Hepatocyte (in vitro differentiated cells): Measurements from ENCODE around the gene CCL28. TPM values are rescaled to one million over a fixed set of nuclear protein-coding genes. Genes with fewer than 3 reads are reported as not detected.

Experiments used
- DNase-seq: peaks from one replicate; pipeline ENCODE4 v3.0.0-alpha.2; 2016; ENCODE audit warnings: low spot score
- H2AFZ ChIP-seq: fragments of 200-600 bp; sonication (generic); 2 replicates; pipeline ENCODE4 v1.6.0; 2016; ENCODE audit warnings: antibody characterized with exemption, mild to moderate bottlenecking
- H3K27ac ChIP-seq: fragments of 200-600 bp; sonication (generic); 2 replicates; pipeline ENCODE4 v1.5.1; 2016; ENCODE audit warnings: mild to moderate bottlenecking
- H3K27me3 ChIP-seq: fragments of 200-600 bp; sonication (generic); 2 replicates; pipeline ENCODE4 v1.6.1; 2016
- H3K36me3 ChIP-seq: fragments of 200-600 bp; sonication (generic); replicated peaks from 2 replicates; pipeline ENCODE4 v1.5.1; 2016; ENCODE audit warnings: low read depth; ENCODE audit not compliant: insufficient read depth
- H3K4me1 ChIP-seq: fragments of 200-600 bp; sonication (generic); 2 replicates; pipeline ENCODE4 v1.5.1; 2016; ENCODE audit warnings: mild to moderate bottlenecking, moderate library complexity; ENCODE audit not compliant: insufficient read depth
- H3K4me2 ChIP-seq: fragments of 200-600 bp; sonication (generic); 2 replicates; pipeline ENCODE4 v1.6.0; 2016
- H3K4me3 ChIP-seq: fragments of 200-600 bp; sonication (generic); 2 replicates; pipeline ENCODE4 v1.5.1; 2016; ENCODE audit warnings: mild to moderate bottlenecking
- H3K79me2 ChIP-seq: fragments of 200-600 bp; sonication (generic); 2 replicates; pipeline ENCODE4 v1.6.0; 2017; ENCODE audit warnings: mild to moderate bottlenecking
- H3K9me2 ChIP-seq: fragments of 200-600 bp; sonication (generic); replicated peaks from 2 replicates; pipeline ENCODE4 v1.6.0; 2017; ENCODE audit warnings: mild to moderate bottlenecking; ENCODE audit not compliant: insufficient read depth
- H3K9me3 ChIP-seq: fragments of 200-600 bp; sonication (generic); 2 replicates; pipeline ENCODE4 v1.5.1; 2016; ENCODE audit warnings: low read depth, mild to moderate bottlenecking
- H4K20me1 ChIP-seq: fragments of 200-600 bp; sonication (generic); 2 replicates; pipeline ENCODE4 v1.6.0; 2016; ENCODE audit warnings: mild to moderate bottlenecking; ENCODE audit not compliant: insufficient read depth, poor library complexity, severe bottlenecking
- EZH2 ChIP-seq: fragments of 200-600 bp; sonication (generic); IDR thresholded peaks from 2 replicates; pipeline ENCODE4 v1.6.1; 2016; ENCODE audit warnings: antibody characterized with exemption, mild to moderate bottlenecking, borderline replicate concordance
- EZH2phosphoT487 ChIP-seq: fragments of 200-600 bp; sonication (generic); IDR thresholded peaks from one replicate; pipeline ENCODE4 v1.6.1; 2018; ENCODE audit warnings: antibody characterized with exemption, mild to moderate bottlenecking, low read depth, moderate library complexity; ENCODE audit not compliant: unreplicated experiment, severe bottlenecking
- WGBS: methylation state at CpG from one replicate; pipeline ENCODE4 v1.1.6; 2016; ENCODE audit warnings: low lambda C conversion rate; ENCODE audit errors: missing lambda C conversion rate; 5-methylcytosine and 5-hydroxymethylcytosine counted together
- polyA plus RNA-seq: library from polyadenylated mRNA; unstranded; fragments of >200 nt; fragmentation: Nextera tagmentation; extraction: Ambion mirVana; gene quantifications from 2 replicates; pipeline ENCODE4 v1.2.1, GENCODE V29; 2016
- total RNA-seq: library from RNA; depleted of rRNA; stranded (reverse); fragments of >200 nt; gene quantifications from 2 replicates; pipeline ENCODE4 v1.2.3, GENCODE V29; 2014
- TF ChIP-seq, protein P1 (sequence below): fragments of 200-600 bp; sonication (generic); IDR thresholded peaks from 2 replicates; pipeline ENCODE4 v1.5.1; 2016; ENCODE audit warnings: antibody characterized with exemption, mild to moderate bottlenecking; ENCODE audit not compliant: poor library complexity

The CCL28 gene
- total and polyA plus RNA-seq, 2 experiments from 2014 or later, result 0.80 to 1.1 TPM

DNA sequence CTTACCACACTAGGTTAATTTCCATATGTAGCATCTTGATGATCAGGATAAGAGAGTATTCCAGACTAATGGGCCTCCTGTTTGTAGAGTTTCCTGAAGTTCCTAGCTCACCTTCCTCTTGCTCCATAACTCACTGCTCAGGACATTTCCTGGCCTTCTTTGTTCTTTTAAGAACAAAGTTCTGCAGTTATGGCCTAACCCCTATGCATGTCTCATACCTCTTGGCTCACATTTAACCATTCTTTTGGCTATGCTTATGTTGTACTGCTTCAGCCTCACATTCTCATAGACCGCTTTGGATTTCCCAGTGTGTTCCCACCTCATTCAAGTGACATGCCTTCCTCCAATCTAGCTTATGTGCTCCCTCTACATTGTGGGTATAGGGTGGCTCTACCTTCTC is 58.5 kb downstream of the CCL28 start:
- no peaks in the 10 kb centered on the region for H3K79me2 ChIP-seq
- H4K20me1 ChIP-seq, result no peaks in the 10 kb centered on the region
- no peaks in the 10 kb centered on the region for H3K27me3 ChIP-seq
- no peaks in the 10 kb centered on the region for H3K36me3 ChIP-seq
- no peak overlapping the region for H2AFZ ChIP-seq
- H3K27ac ChIP-seq, result no peak overlapping the region
- no peak overlapping the region for H3K4me3 ChIP-seq
- TF ChIP-seq EZH2phosphoT487 (no peak), EZH2 (no peak)
- TF ChIP-seq, protein P1, sequence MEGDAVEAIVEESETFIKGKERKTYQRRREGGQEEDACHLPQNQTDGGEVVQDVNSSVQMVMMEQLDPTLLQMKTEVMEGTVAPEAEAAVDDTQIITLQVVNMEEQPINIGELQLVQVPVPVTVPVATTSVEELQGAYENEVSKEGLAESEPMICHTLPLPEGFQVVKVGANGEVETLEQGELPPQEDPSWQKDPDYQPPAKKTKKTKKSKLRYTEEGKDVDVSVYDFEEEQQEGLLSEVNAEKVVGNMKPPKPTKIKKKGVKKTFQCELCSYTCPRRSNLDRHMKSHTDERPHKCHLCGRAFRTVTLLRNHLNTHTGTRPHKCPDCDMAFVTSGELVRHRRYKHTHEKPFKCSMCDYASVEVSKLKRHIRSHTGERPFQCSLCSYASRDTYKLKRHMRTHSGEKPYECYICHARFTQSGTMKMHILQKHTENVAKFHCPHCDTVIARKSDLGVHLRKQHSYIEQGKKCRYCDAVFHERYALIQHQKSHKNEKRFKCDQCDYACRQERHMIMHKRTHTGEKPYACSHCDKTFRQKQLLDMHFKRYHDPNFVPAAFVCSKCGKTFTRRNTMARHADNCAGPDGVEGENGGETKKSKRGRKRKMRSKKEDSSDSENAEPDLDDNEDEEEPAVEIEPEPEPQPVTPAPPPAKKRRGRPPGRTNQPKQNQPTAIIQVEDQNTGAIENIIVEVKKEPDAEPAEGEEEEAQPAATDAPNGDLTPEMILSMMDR, result no peak
- no peaks in the 10 kb centered on the region for H3K4me1 ChIP-seq
- H3K9me2 ChIP-seq, result no peaks in the 10 kb centered on the region
- DNase-seq, result no peak
- H3K4me2 ChIP-seq, result no peak overlapping the region
- no peaks in the 10 kb centered on the region for H3K9me3 ChIP-seq
- WGBS, result 100% methylated on average over 1 of the region's 1 CpG

DNA sequence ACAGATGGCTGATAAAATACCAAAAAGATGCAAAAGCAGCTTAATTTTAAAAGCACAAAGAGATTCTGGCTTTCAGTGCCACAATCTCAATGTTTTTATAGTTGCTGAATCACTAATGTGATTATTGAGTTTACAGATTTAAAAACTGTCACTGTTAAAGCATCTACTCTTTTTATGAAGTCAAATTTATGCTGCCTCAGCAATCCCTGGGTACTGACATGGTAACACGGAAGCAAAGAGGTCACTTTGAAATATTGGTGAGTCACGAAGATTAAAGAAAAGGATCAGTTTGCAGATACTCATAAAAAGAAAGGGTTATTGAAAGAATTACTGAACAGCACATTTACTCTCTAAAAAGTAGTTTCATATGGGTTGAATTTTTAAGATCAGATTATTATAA is 59.3 kb downstream of the CCL28 start:
- TF ChIP-seq, protein P1, result no peak
- TF ChIP-seq EZH2phosphoT487, result no peak
- TF ChIP-seq EZH2, result no peak
- H4K20me1 ChIP-seq, result no peaks in the 10 kb centered on the region
- 54% methylated on average over 2 of the region's 2 CpGs for WGBS
- no peak overlapping the region for H3K27ac ChIP-seq
- DNase-seq, result no peak
- no peaks in the 10 kb centered on the region for H3K79me2 ChIP-seq
- no peak overlapping the region for H3K4me2 ChIP-seq
- H3K9me3 ChIP-seq, result no peaks in the 10 kb centered on the region
- H3K36me3 ChIP-seq, result no peaks in the 10 kb centered on the region
- no peak overlapping the region for H3K4me3 ChIP-seq
- H3K4me1 ChIP-seq, result no peaks in the 10 kb centered on the region
- no peak overlapping the region for H2AFZ ChIP-seq
- no peaks in the 10 kb centered on the region for H3K9me2 ChIP-seq
- no peaks in the 10 kb centered on the region for H3K27me3 ChIP-seq

DNA sequence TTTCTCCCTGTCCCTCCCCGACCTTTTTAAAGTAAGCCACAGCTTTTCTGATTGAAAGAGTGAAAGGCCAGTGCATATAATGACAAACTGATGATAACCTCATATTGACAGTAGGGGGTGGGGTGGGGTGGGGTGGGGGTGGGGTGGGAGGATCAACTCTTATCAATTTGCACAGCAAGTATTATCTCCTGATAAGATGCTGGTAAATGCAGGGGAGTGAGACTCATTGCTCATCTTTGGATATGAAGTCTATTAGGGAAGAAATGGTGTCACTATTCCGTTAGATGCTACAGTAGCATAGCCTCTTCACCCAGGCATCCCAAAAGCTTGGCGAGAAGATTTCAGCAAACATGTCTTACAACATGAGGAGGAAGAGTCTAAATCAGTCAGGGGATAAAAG is 60.1 kb downstream of the CCL28 start:
- no peak for DNase-seq
- Histone ChIP-seq H4K20me1 (no peaks in the 10 kb centered on the region), H3K27me3 (no peaks in the 10 kb centered on the region), H3K79me2 (no peaks in the 10 kb centered on the region), H3K4me3 (no peak overlapping the region), H2AFZ (no peak overlapping the region), H3K27ac (no peak overlapping the region), H3K4me2 (no peak overlapping the region), H3K9me2 (no peaks in the 10 kb centered on the region), H3K9me3 (no peaks in the 10 kb centered on the region), H3K4me1 (no peaks in the 10 kb centered on the region), H3K36me3 (no peaks in the 10 kb centered on the region)
- whole genome bisulfite sequencing, result 55% methylated on average over 3 of the region's 3 CpGs
- TF ChIP-seq, protein P1, result no peak
- TF ChIP-seq EZH2 (no peak), EZH2phosphoT487 (no peak)

DNA sequence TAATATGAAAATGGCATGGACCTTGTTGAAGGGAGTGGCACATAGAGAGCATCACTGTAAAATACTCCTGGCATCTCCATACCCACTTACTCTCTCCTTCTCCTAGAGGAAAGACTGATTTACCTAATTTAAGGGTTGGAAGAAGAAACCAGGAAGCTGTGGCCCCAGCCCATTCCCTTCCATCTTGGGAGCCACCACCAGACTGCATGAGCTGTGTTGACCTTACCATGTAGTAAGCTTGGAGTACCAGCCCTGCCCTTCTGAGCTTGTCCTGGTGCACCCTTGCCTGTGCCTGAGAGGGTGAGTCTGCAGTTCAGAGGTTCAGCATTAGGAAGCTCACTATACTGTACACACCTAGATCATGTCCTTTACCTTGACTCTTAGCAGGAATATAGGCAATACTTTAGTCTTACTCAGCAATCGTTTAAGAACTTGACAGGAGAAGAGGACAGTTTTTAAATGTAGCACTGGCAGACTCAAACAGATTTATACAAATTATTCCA is 63.3 kb downstream of the CCL28 start:
- no peaks in the 10 kb centered on the region for H3K79me2 ChIP-seq
- H3K27ac ChIP-seq, result no peak overlapping the region
- no peak overlapping the region for H3K4me2 ChIP-seq
- TF ChIP-seq EZH2phosphoT487 (no peak), EZH2 (no peak)
- TF ChIP-seq, protein P1, result no peak
- no peak overlapping the region for H2AFZ ChIP-seq
- WGBS, result 84% methylated on average over 1 of the region's 1 CpG
- no peaks in the 10 kb centered on the region for H3K9me3 ChIP-seq
- no peaks in the 10 kb centered on the region for H3K9me2 ChIP-seq
- H3K27me3 ChIP-seq, result no peaks in the 10 kb centered on the region
- no peaks in the 10 kb centered on the region for H3K36me3 ChIP-seq
- H3K4me3 ChIP-seq, result no peak overlapping the region
- H3K4me1 ChIP-seq, result no peaks in the 10 kb centered on the region
- H4K20me1 ChIP-seq, result no peaks in the 10 kb centered on the region
- DNase-seq, result no peak
